ENCODE measurements around the gene DCAF6.
A peak's percentile ranks its signal among the peaks of the same experiment; 100 is the strongest.

GRCh38 chr1:168092566-168093355 lies 156.3 kb downstream of the DCAF6 start:
- TF ChIP-seq CTCF (IDR thresholded peaks at IDR 0.05; ENCODE audit: low read length) (peak; percentile 21; the same call in 1 of the 2 replicates), EZH2 (IDR thresholded peaks at IDR 0.05; ENCODE audit: borderline replicate concordance, low read length) (no peak)
